HUDEP-2 (cell line): ENCODE measurements around the gene THSD4.
"Not testable (repeated sequence)": the region's sequence is repeated elsewhere in the genome, so short reads cannot be mapped to it uniquely, and the experiment has no call there.

Experiments used
- DNase-seq, 76 experiments: peaks; one replicate each; lab custom pipeline; 2025; ENCODE audit not compliant: unreplicated experiment in 76 of 76; lab: John Stamatoyannopoulos, UW

Gene THSD4

DNA sequence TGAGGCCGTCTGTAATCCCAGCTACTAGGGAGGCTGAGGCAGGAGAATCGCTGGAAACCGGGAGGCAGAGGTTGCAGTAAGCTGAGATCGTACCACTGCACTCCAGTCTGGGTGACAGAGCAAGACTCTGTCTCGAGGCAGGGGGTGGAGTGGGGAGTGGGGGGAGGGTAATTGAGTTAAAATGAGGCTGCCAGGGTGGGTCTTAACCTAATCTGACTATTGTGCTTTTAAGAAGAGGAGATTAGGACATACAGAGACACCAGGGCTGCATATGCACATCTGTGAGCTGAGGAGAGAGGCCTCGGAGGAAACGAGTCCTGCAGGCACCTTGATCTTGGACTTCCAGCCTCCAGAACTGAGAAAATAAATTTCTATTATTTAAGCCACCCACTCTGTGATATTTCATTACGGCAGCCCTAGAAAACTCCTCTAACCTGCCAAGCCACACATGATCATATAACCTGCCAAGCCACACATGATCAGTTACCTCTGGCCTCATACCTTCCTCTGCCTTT is 197.0 kb downstream of the THSD4 start:
- DNase-seq, result no peak

- DNase-seq, result no peak
Measured at GRCh38 chr15:71312731-71313460, 197.6 kb downstream of the THSD4 start.

DNA sequence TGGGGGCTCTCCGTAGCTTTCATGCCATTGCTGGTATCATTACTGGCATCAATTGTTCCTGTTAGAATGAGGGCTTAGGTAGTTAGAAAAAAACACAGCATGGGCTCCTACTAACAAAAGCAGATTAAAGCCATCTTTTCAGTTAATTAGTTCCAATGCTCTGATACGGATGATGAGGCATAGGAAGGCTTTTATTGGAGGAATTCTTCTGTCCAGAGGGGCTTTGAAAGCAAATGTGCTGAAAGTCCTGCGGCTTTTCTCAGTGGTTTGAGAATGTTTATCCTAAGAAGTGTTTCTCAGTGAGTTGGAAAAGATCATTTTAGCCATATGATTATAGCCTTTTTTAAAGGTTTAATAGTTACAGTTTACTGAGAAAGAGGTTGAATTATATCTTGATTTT is 198.5 kb downstream of the THSD4 start:
- no peak for DNase-seq

DNA sequence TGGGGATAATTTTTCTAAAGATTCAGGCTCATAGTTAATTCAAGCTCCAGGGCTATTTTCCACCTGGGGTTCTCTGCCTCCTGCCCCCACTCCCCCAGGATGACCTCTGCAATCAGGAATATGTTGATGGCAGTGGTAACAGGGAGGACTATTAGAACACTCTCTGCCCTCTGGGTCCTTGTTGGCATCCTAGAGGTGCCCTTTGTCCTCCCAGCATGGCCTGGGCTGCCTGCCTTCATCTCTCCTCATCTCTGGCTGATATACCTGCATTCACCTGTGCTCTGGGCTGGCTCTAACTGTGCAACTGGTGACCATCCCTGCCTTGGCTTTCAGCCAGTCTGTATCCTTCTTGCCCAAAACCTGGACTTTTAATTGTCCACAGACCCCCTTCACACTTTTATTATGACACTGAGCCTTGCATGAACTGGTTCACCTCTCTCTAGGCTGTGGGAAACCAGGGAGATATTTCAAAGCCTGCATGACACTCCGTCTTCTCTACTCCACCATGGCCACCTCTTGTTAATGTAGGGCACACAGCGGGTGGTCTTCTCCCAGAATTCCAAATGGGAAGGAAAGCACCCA is 199.8 kb downstream of the THSD4 start:
- DNase-seq, result no peak

DNA sequence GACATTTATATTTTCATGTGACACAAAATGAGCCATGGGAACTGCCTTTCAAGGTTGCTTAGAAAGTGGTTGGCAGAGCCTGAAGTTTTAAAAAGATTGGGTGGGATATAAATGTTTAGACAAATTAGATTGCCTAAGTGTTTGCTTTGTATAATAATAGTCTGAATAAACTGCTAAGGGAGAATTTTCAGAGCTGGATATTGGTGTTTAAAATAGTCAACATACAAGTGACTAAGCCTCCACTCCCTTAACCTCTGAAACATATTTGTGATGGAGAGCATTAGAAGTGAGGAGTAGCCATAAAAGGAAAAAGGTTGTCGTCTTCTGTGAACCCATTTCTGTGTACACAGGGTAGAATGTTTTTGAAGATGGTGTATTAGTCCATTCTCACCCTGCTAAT is 201.6 kb downstream of the THSD4 start:
- no peak for DNase-seq

DNA sequence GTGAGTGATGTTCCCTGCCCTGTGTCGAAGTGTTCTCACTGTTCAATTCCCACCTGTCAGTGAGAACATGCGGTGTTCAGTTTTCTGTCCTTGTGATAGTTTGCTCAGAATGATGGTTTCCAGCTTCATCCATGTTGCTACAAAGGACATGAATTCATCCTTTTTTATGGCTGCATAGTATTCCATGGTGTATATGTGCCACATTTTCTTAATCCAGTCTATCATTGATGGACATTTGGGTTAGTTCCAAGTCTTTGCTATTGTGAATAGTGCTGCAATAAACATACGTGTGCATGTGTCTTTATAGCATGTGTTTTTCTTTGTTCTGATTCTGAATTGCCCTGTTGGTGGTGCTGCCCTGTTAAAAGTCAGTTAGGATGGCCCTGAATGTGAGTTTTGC is 204.2 kb downstream of the THSD4 start:
- DNase-seq, result not testable (repeated sequence)

GRCh38 chr15:71319935-71320334 is 204.7 kb downstream of the THSD4 start:
- DNase-seq, result no peak

- no peak for DNase-seq
Measured at GRCh38 chr15:71323082-71323481, 207.8 kb downstream of the THSD4 start.

DNA sequence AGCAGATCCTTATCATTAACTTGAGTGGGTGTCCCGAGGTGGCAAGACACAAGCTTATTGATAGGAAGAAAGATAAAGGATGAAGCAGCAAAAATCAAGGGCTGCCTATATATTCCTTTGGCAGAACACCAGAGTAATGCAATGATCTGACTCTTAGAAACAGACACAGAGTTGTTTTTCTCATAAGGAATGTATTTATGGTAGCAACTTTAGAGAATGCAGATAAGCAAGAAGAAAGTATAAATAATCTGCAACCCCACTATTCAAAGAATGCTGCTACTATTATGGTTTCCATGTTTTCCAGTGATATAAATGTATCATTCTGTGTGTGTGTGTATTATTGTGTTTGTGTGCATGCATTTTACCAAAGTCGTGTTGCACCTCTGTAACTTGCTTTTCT is 208.3 kb downstream of the THSD4 start:
- no peak for DNase-seq

DNA sequence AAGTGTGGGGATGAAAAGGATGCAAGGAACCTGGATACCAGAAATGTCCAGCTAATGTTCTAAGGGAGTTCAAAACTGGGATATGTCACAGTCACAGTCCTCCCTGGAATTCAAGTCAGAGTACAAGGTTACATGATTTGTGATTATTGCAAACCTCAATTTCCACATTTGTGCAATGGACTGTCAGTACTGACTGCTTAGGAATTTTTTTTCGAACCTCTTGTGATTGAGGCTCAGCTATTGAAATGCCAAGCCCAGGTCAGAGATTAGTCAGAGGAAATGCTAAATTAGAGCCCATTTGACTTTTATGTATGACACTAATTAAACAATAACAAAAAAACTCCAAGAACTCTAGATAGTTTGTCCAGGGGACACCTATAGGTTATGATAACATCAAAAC is 210.2 kb downstream of the THSD4 start:
- no peak for DNase-seq

GRCh38 chr15:71328453-71328852 is 213.2 kb downstream of the THSD4 start:
- DNase-seq, result no peak

- no peak for DNase-seq
Measured at GRCh38 chr15:71329041-71329440, 213.8 kb downstream of the THSD4 start.

DNA sequence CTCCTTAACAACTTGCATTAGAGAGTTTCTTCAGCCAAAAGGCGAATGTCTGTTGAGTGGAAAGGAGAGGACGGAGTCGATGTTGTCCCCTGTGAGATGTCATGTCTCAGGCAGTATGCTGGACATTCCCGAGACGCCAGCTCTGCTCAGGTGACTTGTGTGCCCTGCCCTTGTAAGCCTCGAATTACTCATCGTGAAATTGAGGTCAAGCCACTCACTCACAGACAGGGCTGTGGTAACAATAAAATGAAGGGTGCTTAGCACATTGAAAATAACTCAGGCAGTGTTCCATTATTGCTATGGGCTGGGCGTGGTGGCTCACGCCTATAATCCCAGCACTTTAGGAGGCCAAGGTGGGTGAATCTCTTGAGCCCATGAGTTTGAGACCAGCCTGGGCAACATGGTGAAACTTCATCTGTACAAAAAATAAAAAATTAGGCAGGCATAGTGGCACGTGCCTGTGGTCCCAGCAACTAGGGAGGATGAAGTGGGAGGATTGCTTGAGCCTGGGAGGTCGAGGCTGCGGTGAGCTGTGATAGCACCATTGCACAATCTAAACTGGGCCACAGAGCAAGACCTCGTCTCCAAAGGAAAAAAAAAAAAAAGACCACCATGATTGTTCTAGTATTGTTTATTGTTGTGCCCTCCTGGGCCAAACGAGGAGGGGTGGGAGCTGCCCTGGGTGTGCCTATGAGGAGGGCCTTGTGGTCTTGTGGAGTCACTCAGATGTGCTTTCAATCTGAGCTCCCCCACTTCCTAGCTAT is 214.4 kb downstream of the THSD4 start:
- DNase-seq, result no peak

DNA sequence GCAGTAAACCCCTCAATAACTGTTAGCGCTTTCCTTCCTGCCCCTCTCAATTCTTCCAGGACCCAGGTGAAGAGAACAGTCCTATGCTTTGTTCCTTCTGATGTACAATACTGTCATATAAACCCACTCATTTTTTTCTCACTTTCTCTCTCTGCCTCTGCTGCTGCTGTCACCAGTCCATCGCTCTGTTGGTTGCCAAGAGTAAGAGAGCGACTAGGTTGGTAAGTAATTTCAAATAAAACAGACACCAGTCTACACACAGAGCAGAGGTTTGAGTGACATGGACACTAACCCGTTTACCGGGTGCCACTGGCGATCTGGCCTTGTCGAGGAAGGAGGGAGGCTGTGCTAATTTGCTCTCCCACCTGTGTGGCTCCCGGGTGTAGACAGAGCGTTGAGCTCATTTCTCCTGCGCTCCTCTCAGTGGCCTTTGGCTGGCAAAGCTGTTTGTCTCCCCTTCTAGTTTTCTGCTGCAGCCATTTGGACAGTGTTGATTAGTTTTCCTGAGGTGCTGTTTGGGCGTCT is 215.4 kb downstream of the THSD4 start:
- DNase-seq, result no peak

DNA sequence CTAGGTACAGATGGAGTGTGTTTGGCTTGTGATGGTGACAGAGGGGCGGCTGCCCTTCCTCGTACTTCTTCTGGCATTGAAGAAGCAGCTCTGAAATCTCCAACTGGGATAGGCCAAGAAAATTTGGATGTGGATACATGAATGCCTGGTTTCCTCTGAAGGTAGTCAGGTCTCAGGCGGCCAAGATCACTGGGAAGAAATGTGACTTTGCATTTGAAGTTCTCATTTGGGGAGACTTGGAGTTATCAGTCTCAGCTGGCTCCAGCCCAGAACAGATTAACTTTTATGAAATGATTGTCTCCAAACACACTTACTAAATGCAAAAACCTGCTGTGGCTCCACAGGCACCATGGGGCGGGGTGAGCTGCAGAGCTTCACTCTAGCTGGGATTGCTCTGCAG is 215.9 kb downstream of the THSD4 start:
- no peak for DNase-seq

GRCh38 chr15:71332431-71333004 is 217.2 kb downstream of the THSD4 start:
- no peak for DNase-seq

DNA sequence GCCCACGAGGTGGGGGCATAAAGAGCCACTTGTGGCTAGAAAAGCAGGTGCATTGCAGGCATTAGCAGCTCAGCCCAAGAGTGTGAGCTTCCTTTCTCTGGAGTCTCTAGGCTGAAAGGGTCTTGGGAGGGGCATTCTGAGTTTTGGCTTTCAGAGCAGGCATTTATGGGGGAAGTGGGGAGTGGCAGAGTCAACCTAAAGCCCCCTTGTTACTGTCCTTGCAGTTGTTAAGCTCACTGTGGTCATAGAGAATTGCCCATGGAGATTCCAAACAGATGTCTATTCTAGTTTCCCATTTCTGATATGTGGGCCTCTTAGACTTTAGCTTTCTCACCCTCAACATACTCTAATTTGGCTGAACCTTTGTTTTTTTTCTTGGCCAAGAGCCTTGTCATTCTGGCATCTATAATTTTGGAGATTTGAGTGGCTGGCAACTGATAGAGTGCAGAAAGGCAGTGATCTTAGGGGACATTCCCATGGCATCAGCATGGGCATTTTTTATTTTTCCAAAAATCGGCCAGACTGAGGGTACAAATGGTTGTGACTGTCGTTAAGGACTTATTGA is 217.9 kb downstream of the THSD4 start:
- no peak for DNase-seq

DNA sequence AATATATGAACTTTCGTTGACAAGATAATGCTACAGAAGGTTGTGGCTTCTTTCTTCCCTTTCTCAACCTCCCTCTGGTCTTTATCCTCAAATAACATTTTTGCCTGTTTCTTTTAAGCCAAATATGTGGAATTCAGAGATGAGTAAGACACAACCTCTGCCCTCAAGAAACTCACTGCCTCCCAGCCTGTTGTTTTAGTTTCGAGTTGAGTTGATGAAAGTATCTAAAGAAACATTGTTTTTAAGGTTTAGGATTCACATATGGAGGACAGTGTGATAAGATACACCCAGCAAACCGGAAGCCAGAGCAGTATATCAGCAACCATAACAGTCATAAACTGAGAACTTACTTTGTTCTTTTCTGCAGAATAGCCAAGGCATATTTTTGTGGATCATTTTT is 218.6 kb downstream of the THSD4 start:
- DNase-seq, result no peak

DNA sequence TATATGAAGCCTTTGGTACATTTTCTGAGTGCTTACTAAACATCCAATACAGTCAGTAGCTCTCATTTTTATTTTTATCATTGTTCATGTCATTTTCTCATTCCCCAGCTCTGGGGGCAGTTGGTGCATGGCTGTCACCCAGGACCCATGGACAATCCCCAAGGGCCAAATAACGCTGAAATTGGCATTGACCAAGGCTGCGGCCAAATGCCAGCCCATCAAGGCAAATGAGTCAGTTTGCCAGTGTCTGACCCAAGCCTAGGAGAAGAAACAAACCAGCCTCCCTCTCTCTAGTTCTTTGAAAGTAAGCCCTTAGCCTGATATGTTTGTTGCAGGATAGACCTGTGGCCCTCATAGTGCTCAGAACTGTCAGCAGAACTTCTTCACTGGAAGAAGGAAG is 219.2 kb downstream of the THSD4 start:
- DNase-seq, result no peak

DNA sequence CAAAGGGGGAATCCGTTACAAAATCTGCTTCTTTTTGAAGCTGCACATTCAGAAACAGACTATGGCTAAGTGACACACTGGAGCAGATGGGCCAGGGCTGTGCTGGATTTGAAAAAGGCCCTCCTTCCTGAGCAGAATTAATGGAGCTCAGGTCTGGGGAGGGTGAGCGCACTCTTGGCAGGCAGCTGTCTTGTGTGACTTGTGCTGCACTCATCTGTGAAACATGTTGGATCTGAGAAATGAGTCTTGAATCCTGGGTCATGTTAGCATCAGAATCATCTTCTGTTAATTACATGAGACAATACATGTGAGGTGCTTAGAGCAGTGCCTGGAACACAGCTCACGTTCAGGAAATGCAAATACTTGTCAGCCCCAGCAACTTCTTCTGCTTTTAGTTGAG is 219.6 kb downstream of the THSD4 start:
- DNase-seq, result no peak

GRCh38 chr15:71335591-71335990 is 220.3 kb downstream of the THSD4 start:
- no peak for DNase-seq
